ENCODE measurements around the gene FBN1. TPM values are rescaled to one million over a fixed set of nuclear protein-coding genes. Genes with fewer than 3 reads are reported as not detected.

Gene FBN1
- total RNA-seq, 1 donor from 2014 or later, result 72.1 TPM

DNA sequence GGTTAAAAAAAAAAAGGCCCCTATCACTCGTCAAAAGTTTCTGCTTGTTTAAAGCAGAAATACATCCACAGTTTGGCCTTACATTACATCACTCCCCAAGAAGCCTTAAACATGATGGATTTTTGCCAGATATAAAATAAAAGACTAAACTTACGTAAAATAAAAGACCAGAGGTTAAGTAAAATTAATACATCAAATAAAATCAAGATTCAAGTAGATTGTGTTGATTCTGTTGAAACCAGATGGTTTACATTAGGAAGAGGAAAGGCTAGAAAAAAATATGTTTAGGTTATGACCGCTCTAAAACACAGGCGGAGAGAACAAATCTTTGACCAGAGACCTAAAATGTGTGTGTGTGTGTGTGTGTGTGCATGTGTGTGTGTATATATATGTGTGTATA lies 210.2 kb downstream of the FBN1 start:
- no peak for DNase-seq (ENCODE audit: low read depth in 2 of 2)

DNA sequence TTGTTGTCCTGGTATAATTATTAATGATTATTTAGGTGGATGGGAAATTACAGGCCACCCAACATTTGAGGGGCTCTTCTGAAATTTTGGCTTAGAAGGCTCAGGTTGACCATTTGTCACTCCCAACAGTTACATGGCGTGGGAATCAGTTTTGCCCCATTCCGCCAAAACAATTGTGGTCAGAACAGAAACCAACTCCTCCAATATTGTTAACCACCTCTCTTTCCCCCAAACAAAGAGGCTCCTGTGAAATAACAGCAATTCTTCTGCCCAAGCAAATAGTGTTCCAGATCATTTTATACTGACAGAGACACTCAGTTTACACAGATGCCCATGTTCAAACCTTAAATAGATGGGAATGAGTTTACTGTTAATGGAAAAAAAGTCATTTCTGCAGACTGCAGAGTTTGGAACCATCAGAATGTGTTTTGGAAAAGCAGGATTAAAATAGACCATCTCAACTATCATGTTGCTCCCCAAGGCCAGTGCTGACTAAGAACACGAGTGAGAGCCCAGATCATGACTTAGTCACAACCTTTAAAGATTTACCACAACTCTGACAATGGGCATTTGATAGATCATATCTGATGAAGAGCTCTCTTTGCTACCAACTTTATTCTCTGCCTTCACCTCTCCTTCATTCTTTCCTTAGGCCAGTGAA lies 212.2 kb downstream of the FBN1 start:
- no peak for DNase-seq (ENCODE audit: low read depth in 2 of 2)

DNA sequence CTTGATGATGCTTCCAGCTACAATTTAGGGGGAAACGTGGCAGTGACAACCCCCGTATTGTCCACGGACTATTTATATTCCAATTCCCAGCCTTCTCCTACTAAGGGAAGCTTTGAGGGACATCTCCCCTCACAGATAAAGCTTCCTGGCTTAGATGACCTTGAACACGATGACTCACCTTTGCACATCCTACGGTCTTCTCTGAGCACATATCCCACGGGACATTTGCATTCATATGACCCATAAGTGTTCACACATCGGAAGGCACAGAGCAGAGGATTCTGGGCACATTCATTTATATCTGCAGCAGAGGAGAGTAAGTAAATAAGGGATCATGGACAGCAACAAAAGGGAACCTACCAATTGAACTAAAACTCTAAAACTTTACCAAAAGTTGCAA lies 212.8 kb downstream of the FBN1 start:
- DNase-seq (ENCODE audit: low read depth in 2 of 2), result no peak

DNA sequence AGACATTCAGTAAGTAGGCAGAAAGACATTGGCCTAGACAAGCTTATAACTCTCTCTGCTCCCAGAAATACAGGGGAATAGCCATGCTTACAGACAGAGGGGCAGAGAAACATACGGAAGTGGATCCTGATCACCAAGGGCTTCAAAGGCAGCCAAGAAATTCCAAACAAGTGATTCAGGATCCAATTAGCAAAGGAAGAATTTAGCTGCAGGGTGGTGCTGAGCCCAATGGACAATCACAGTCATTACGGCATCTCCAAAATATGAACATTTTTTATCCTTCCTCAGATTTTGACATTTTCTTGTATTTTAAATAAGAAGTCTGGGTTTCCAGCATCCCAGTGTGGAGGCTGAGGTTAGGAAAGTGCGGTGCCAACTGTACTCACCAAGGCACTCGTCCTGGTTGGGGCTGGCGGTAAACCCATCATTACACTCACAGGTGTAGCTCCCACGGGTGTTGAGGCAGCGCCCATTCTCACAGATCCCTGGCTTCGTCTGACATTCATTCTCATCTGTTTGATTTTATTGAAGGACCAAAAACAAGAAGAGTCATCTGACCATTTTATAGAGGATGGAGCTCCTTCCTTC lies 217.5 kb downstream of the FBN1 start:
- DNase-seq (ENCODE audit: low read depth in 2 of 2), result no peak

DNA sequence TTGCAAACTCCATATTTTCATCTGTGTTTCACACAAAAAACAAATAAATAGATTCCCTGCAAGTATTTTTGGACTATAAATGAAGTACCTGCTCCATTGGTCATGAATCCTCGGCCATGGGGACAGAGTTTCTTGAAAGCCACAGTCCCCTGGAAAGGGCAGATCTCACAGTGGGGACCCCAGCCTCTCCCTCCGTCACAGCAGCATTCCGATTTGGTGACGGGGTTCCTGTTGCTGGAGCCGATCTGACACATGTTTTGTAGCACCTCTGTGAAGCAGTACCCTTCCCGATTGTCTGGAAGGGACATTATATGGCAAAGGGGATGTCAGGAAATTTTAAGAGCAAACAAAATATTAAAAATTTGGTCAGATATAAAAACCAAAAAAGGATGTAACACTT lies 218.0 kb downstream of the FBN1 start:
- no peak for DNase-seq (ENCODE audit: low read depth in 2 of 2)

DNA sequence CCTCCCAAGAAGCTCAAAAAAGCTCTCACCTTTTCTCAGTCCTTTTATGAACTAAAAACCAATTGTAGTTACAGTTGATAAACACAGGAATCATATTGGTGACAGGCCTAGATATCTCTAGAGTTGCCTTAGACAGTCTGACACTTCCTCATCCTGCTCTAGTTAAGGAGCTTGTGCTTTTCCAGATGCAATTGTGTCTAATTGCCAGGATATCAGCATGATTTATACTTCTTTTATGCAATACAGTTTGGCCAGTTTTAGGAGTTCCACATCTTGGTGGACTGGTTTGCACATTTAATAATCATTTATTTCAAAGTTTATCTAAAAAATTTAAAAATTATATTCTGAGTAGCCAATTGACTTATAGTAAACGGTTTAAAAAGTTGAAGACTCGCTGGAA lies 218.6 kb downstream of the FBN1 start:
- DNase-seq (ENCODE audit: low read depth in 2 of 2), result no peak

DNA sequence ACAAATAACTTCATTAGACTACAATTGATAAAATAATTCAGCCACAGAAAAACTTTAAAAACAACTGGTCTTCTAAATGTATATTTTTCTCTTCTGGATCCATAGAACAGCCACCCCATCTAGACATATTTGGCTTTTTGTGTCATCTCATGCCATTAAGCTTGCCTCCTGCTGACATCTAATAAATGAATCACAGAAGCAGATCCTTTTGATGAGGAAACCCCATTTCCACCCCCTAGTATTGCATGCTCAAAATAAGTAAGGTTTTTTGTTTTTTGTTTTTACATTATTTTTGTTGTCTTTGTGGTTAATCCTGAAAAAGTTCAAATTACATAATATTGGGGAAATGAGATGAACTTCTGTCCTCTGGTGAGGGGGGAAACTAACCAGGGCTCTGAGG lies 219.5 kb downstream of the FBN1 start:
- DNase-seq (ENCODE audit: low read depth in 2 of 2), result no peak

DNA sequence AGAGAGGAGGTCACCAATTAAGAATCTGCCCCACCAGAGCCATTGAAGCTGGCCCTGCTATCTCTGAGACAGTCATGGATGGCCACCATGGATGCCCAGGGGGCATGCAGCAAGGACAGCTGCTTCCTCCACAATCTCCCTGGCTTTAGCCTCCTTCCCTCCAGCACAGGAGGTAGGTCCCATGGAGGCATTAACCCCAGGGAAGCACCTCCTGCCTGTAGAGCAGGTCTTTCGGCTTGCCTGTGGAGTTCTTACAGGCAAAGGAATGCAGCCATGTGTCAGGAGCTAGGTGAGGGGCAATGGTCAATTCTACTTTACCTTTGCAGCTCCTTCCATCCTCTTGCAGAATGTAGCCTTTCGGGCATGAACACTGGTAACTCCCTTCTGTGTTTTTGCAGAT lies 220.5 kb downstream of the FBN1 start:
- DNase-seq (ENCODE audit: low read depth in 2 of 2), result no peak

DNA sequence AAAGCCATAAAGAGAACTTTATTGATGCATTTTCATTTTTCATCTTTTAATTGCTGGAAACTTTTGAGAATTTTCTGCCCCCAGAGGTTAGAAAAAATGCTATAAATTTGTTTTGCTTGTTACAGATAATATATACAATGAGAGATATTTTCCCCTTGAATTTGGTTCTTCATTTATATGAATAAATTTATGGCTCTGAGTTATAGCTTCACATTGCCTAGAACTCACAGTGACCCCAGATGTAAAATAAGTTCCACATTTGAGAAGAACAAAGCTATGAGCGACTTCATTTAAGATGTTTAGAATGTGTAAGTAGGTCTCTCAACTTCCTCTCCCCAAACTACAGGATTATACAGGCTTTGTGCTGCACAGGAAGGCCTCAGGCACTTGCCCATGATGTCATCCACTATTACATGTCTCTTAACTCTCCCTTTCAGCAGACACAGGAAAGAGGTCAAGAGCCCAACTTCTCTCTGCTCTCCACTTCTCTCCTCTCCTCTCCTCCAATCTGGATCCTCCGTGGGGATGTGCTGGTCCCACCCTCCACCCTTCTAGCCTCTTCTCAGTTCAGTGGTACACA lies 221.5 kb downstream of the FBN1 start:
- DNase-seq (ENCODE audit: low read depth in 2 of 2), result peak in 1 of 2 donors; percentile 39

DNA sequence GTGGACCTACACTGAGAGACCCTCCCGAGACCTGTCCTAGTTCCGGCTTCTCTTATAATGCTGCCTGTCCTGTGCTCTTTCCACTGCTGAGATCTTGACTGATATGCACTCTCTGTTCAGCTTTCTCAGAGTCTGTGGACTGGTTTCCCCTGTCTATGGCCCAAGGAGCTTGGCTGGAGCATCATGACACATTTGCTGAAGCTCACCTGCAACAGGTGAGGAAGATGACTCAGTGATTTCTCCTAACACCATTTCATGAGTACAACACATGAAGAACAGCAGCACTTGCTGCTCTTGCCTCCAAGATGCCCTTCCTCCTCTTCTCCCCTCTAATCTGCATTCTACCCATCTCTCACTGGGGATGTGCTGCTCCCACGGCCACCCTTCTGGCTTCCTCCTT lies 222.2 kb downstream of the FBN1 start:
- no peak for DNase-seq (ENCODE audit: low read depth in 2 of 2)

DNA sequence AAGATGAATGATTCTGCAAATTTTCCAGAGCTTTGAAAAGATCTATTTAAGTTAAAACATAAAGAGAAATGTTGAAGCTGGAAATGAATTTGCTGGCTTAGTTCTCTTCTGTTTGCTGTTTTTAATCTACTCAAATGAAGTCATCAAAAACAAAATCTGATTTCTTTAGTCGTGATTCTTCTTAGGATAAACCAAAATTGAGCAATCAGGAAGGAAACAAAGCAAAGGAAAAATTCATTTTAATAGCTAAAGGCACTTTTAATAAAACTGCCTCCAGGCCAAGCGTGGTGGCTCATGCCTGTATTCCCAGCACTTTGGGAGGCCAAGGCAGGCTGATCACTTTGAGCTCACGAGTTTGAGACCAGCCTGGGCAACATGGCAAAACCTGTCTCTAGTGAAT lies 223.1 kb downstream of the FBN1 start:
- no peak for DNase-seq (ENCODE audit: low read depth in 2 of 2)

DNA sequence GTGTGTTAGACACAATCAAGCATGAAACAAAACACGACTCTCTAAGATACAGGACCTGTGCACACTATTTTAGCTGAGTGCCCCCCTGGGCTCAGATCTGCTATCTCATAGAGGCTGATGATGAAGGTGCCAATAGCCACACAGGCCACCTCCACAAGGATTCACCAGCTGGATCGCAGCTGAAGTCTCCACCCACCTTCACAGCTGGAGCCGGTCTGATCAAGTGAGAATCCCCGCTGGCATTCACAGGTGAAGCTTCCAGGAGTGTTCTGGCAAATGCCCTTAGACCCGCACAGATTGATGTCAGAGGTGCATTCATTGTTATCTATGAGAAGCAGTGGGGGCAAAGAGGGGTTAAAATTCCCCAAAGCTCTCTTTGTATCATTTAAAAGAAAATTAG lies 224.1 kb downstream of the FBN1 start:
- DNase-seq (ENCODE audit: low read depth in 2 of 2), result no peak

DNA sequence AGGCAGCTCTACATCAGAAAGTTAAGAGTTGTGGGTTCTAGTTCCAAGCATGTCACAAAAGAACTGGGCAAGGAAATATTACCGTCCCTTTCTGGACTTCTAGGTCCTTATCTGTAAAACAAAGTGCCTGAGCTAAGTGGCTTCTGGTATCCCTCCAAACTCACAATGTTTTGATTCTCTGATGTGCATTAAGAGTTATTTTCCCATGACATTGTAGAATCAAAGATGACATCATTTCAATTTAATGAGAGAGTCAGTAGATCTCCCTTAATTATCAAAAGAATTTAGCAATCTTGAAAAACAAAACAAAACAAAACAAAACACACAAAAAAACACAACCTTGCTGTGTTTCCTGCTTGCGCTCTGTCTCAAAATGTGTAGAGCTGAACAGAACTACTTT lies 225.6 kb downstream of the FBN1 start:
- no peak for DNase-seq (ENCODE audit: low read depth in 2 of 2)

DNA sequence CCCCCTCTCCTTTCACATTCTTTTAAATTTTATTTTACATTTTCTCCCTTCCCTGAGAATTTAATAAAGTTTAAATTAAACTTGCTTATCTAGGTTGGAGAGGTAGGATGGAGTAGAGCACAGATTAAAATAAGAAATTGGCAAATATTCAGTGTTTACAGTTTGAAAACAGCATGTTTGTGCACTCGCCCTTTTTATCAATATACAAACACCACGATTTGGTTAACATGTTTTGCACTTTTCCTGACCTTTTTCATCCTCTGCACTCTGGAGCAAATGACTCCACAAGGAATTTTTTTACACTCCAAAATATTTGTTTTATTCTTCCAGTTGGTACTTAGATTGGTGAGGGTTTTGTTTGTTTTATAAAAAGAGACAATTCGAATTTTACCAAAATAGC lies 227.2 kb downstream of the FBN1 start:
- DNase-seq (ENCODE audit: low read depth in 2 of 2), result no peak

DNA sequence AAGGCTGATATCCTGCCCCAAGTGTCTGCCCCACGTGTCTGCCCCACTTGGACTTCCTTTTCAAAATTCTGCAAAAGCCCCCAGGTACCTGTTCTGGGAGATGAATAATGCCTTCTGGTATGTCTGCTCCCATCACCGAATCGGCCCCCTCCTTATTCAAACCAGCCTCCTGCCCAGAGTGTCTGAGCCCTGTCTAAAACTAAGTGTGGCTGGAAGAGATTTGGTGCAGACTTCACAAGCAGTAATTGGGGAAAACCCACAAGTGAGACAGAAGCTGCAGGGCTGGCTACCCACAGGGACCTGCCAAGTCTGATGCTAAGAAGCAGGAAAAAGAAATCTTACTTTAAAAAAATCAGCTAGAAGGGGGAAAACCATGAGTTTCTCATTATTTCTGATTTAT lies 229.2 kb downstream of the FBN1 start:
- no peak for DNase-seq (ENCODE audit: low read depth in 2 of 2)

DNA sequence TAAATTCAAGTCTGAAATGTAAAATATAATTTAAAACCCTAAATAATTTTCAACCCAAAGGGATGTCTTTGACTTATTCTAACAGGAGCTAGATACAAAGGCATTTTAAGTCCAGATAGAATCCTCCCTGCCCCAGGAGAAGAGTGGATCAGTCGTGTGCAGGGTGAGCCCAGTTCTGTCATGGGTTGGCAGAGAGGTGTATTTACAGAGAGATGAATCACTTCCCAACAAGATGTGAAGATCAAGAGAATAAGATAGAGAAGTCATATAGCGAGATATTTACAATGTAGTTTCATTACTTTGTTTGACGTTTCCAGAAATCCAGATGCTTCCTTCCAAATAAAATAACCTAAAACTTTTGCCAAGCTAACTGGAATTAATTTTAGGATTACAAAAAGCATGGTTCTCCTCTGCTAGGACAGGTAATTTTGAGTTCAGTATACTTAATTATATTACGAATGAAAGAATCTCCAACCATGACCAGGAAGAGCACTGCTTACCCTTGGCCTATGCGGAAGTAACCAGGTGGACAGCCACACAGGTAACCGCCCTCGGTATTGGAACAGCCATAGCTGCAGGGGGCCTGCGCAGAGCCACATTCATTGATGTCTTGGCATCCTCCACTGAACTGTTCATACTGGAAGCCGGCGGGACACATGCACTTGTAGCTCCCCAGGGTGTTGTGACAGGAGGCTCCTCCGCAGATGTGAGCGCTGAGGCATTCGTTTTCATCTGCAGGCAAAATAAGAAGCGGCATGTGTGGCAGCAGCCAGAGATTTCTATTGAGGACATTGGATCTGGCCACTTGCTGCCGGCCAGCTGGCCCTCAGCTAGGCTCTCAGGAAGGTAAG lies 230.2 kb downstream of the FBN1 start:
- DNase-seq (ENCODE audit: low read depth in 2 of 2), result peak in 1 of 2 donors; percentile 87

DNA sequence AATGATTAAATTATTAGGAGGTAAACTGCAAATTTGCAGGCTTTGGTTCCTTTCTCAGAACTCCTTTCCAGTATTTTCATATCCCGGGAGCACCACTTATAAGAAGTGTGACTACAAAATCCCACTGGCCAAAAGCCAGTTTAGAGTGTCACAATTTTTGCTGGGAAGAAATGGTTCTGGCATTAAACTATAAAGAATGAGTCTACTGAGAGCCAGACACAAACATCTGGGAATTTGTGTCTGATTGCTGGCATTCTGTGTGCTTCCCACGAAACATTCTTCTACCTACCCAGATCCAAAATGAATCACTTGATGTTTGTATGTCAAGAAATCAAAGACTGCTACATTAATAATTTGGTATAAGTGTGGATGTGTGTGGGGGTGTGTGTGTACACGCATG lies 231.5 kb downstream of the FBN1 start:
- peak in 1 of 2 donors; percentile 40 for DNase-seq (ENCODE audit: low read depth in 2 of 2)

DNA sequence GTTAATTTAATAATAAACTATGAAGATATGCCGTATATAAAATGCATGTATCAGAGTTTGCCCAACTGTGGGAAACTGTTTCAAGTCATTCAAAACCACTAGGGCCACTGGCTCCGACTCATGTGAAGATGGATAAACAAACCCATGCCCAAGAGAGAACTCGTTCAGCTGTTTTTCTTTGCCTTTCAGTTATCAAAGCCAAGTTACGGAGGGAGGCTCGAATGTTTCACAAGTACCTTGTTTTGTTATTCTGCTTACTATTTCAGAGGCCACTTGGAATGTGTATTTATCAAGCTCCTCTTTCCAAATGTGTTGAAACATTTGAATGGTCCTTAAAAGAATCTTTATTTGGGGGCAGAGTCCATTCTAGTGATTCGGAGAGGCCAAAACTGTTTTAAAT lies 232.2 kb downstream of the FBN1 start:
- no peak for DNase-seq (ENCODE audit: low read depth in 2 of 2)

DNA sequence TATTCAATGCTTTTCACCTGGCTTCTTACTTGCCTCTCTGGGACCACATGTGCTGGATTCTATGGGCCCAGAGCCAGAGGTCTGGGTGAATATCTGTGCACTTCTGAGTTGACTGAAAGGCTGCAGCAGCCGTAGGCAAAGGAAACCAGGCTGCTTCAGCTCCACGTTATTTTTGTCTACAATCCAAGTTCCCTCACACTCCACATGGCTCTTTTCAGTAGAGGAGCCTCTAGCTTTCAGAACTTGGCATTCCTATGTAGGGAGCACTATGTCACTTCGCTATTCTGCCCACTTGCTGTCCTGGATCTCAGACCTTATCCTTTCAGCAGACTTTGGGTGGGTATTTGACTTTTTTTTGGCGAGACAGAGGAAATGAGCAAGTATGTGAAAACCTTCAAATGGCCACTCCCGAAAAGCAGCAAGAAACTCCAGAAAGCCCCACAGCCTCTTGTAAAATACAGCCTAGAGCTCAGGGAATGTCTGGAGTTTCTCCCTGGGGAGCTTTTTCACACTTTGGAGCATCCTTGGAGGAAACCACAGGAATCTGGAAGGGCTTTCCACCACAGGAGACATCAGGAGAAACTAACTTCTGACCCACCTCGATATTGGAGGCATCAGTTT lies 233.4 kb downstream of the FBN1 start:
- DNase-seq (ENCODE audit: low read depth in 2 of 2), result no peak

DNA sequence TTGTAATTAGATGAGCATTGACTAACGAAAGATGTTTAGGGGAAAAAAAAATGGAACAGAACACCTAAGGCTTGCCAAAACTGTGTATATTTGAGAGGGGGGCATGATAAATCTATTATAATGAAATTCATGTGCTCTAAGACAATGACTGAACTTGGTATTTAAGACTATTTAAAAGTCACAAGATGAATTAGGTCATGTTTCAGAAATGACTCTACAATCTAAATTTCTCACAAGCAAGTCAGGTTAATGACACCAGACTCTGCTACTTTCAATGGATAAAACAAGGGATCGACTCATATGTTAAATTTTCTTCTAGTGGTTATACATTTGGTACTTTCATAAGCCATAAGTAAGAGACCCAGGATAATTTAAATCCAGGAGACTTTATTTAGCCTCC lies 235.9 kb downstream of the FBN1 start:
- no peak for DNase-seq (ENCODE audit: low read depth in 2 of 2)

DNA sequence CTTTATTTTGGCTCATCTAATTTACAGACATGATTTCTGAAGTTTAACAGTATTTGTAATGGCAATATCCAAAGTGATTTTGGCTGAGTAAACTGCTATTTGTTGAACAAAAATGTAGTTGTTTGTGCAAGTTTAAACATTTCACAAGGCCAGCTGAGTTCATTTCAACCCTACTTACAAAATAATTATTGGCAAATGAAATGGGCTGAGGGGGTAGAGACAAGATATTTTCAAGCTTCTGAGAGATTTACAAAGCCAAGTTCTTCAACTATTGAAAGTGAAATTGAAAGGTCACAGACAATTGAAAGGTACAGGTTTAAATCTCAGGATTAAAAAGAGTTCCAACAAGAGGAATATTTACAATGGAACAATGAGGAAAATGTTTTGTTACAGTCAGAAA lies 237.2 kb downstream of the FBN1 start:
- no peak for DNase-seq (ENCODE audit: low read depth in 2 of 2)

DNA sequence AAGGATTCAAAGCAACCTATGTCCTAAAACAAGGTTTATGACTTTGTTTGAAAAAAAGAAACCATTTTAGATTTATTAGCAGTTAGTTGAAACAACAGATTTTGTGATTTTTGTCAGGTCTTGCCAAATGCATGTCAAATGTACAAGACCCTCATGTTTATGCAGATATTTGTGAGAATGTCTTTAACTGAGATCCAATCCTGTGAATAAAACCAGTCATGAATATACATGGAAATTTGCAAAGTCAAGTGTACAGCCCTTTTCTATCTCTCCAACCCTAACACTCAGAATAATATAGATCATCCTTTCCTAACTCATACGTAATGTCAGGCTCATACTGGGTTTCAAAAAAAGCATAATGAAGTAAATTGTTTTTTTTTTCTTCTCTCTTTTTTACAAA lies 237.9 kb downstream of the FBN1 start:
- DNase-seq (ENCODE audit: low read depth in 2 of 2), result no peak
